GM18502 (cell line): ENCODE measurements around the gene LINGO4.
A peak's percentile ranks its signal among the peaks of the same experiment; 100 is the strongest.

Experiments
- ATAC-seq: cut with Tn5 transposase; IDR thresholded peaks from one replicate; pipeline ENCODE4 v1.9.1; 2021; ENCODE audit warnings: mild to moderate bottlenecking; ENCODE audit not compliant: unreplicated experiment, poor library complexity

The LINGO4 gene

GRCh38 chr1:151815716-151816327 is 10.6 kb upstream of the LINGO4 start:
- ATAC-seq, result no peak

- no peak for ATAC-seq
These were observed 9.8 kb upstream of the LINGO4 start for GRCh38 chr1:151814971-151815545.

GRCh38 chr1:151814426-151814825 is 9.2 kb upstream of the LINGO4 start:
- no peak for ATAC-seq

- no peak for ATAC-seq
These were observed 8.2 kb upstream of the LINGO4 start for GRCh38 chr1:151813271-151813977.

GRCh38 chr1:151811181-151811580 is 6.0 kb upstream of the LINGO4 start:
- no peak for ATAC-seq

- no peak for ATAC-seq
These were observed 4.9 kb upstream of the LINGO4 start for GRCh38 chr1:151809985-151810556.

- ATAC-seq, result no peak
These were observed 4.2 kb upstream of the LINGO4 start for GRCh38 chr1:151809290-151809984.

- ATAC-seq, result no peak
These were observed 2.5 kb upstream of the LINGO4 start for GRCh38 chr1:151807766-151808165.

- ATAC-seq, result no peak
These were observed 1.9 kb upstream of the LINGO4 start for GRCh38 chr1:151807131-151807530.

- no peak for ATAC-seq
These were observed 951 bp upstream of the LINGO4 start for GRCh38 chr1:151806170-151806569.

GRCh38 chr1:151803915-151804314 is 1.3 kb downstream of the LINGO4 start:
- no peak for ATAC-seq

GRCh38 chr1:151803164-151803563 is 2.1 kb downstream of the LINGO4 start:
- no peak for ATAC-seq

GRCh38 chr1:151802372-151802771 is 2.8 kb downstream of the LINGO4 start:
- ATAC-seq, result no peak

GRCh38 chr1:151801846-151802245 is 3.4 kb downstream of the LINGO4 start:
- ATAC-seq, result no peak

GRCh38 chr1:151801310-151801820 is 3.9 kb downstream of the LINGO4 start:
- no peak for ATAC-seq

GRCh38 chr1:151800830-151801229 is 4.4 kb downstream of the LINGO4 start:
- ATAC-seq, result no peak

- ATAC-seq, result no peak
These were observed 5.8 kb downstream of the LINGO4 start for GRCh38 chr1:151799179-151800022.

GRCh38 chr1:151798571-151798970 is 6.6 kb downstream of the LINGO4 start:
- ATAC-seq, result no peak

GRCh38 chr1:151790940-151791651 is 14.1 kb downstream of the LINGO4 start:
- ATAC-seq, result peak; percentile 8
